Activated CD8-positive, alpha-beta memory T cell treated with anti-CD3 and anti-CD28 coated beads for 36 hours (primary cell): ENCODE data around the gene EEF1AKMT3. TPM values are rescaled to one million over a fixed set of nuclear protein-coding genes. Genes with fewer than 3 reads are reported as not detected.
"Not testable (repeated sequence)": the region's sequence is repeated elsewhere in the genome, so short reads cannot be mapped to it uniquely, and the experiment has no call there.

ENCODE experiments used
- CTCF ChIA-PET: fragments of 350-600 bp; sonication (Branson Sonifier 250); formaldehyde crosslinking; loops from one replicate; lab custom pipeline; 2021; ENCODE audit warnings: antibody characterized with exemption; lab: Charles Lee
- POLR2A ChIA-PET: fragments of 350-600 bp; sonication (Branson Sonifier 250); formaldehyde crosslinking; loops from one replicate; lab custom pipeline; 2021; ENCODE audit warnings: antibody characterized with exemption; lab: Charles Lee
- total RNA-seq, 2 experiments: library from RNA; stranded (reverse); gene quantifications; one replicate each; pipeline ENCODE4 v1.2.3, GENCODE V29; 2021

EEF1AKMT3 gene
- total RNA-seq, 2 experiments from 2014 or later: 4.2 to 5.0 TPM

DNA sequence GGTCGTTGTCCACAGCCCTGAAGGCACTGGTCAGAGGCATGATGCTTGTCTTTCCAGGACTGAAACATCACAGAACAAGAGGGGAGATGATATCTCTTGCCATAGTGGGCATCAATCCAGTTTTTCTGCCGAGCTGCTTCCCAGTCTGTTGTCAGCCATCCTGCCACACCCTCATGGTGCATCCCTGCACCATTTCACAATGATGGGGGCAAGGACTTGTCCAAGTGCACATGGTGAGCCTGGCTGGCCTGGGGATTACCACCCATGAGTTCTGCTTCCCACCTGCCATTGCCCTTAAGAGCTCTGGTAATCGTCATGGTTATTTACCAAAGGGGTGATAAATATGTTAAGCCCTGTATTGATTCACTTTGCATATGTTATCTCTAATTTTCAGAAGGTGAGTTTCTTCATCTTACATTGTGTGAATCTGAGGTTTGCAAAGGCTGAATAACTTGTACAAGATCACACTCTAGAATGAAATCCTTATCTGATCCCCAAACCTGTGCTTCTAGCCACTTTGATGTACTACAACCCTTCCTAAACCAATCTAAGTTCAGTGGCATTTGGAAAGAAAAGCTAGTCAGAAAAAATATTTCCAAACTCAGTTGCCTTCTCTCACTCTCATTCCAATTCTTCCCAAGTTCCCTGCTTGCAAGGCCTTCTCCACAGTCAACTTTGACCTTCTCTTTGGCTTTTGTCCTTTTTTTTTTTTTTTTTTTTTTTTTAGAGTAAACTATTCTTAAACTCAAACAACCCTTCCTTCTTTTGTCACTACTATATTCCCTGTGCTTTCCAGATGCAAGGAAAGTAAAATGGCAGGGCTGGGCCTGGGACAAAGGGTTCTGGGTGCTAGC, 43.8 kb downstream of the EEF1AKMT3 start:
- POLR2A ChIA-PET: interaction anchor here (0.7 to 1.2 kb wide), 2 partner anchors 20 to 33 kb away, joined by 3 to 6 read pairs; no protein-coding TSS in a partner anchor
- CTCF ChIA-PET: interaction anchor here (1.0 to 1.4 kb wide), 2 partner anchors 89 kb away, joined by 3 to 4 read pairs; no protein-coding TSS in a partner anchor

DNA sequence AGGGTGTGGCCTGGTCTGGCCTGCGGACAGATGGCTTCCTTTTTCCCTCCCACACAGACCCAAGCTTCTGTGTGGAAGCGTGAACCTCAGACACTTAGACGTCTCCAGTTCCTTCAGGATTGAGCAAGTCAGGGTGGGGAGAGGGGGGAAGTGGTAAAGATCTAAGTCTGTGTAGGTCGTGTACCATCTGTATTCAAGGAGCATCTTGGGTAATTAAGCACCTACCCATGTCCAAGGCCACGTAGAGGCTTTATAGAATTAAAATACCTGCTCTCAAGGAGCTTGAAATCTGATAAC, 44.4 kb downstream of the EEF1AKMT3 start:
- CTCF ChIA-PET: interaction anchor here (0.7 to 1.0 kb wide), 2 partner anchors 86 to 88 kb away, joined by 3 read pairs; no protein-coding TSS in a partner anchor
- POLR2A ChIA-PET: no interaction called here

- POLR2A ChIA-PET: interaction anchor here (0.6 kb wide), 1 partner anchor 105 kb away, joined by 4 read pairs; no protein-coding TSS in a partner anchor
- CTCF ChIA-PET: interaction anchor here (0.7 to 1.5 kb wide), 3 partner anchors 15 to 87 kb away, joined by 3 read pairs; no protein-coding TSS in a partner anchor
Observed at GRCh38 chr12:57817261-57817989, 45.0 kb downstream of the EEF1AKMT3 start.

GRCh38 chr12:57817990-57818331, 45.5 kb downstream of the EEF1AKMT3 start:
- CTCF ChIA-PET: interaction anchor here (0.9 to 1.5 kb wide), 2 partner anchors 14 to 36 kb away, joined by 3 read pairs; no protein-coding TSS in a partner anchor
- POLR2A ChIA-PET: not testable (repeated sequence)

GRCh38 chr12:57820119-57820518, 47.7 kb downstream of the EEF1AKMT3 start:
- CTCF ChIA-PET: interaction anchor here (0.7 kb wide), 1 partner anchor 17 kb away, joined by 3 read pairs; no protein-coding TSS in a partner anchor
- POLR2A ChIA-PET: not testable (repeated sequence)

- CTCF ChIA-PET, POLR2A ChIA-PET: not testable (repeated sequence)
Observed at GRCh38 chr12:57821015-57821414, 48.6 kb downstream of the EEF1AKMT3 start.

GRCh38 chr12:57821474-57822214, 49.2 kb downstream of the EEF1AKMT3 start:
- ChIA-PET CTCF (no interaction called here), POLR2A (no interaction called here)

GRCh38 chr12:57822392-57823130, 50.1 kb downstream of the EEF1AKMT3 start:
- CTCF ChIA-PET: no interaction called here

DNA sequence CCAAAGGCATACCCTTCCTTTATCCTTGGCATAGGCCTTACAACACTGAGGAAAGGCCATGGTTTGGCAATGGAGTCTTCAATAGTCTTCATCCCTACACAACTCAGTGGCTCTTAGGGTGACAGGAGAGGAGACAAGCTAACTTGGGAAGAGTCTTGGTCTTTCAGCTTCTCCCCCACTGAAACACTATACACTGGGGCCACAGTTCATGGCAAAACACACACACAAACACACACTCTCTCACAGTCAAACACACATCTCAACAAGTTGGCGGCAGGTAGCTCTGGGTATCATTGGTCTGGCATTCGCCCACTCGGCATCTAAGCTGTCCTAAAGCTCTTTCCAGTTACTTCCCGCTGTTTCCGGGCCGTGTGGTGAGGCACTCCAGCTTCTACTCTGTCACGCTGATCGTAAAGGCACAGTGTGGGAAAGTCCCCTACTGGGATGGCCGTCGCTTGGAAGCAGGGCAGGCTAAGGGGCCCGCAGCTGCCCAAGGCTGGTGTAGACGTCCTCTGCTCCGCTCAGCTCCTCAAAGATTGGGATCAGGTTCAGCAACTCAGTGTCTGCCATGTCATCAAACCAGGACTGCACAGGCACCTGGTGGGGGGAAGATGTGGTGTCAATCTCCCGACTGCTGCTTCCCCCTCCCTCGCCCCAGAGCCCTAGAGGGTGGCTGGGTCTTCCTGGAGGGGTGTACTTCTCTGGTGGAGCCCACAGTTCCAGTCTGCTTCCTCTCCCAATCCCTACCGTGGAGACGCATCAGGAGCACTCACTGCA, 50.9 kb downstream of the EEF1AKMT3 start:
- ChIA-PET CTCF (no interaction called here), POLR2A (interaction anchor here (0.6 kb wide), 1 partner anchor 155 kb away, joined by 3 read pairs; no protein-coding TSS in a partner anchor)

More at GRCh38 chr12:57822392-57823130, 50.1 kb downstream of the EEF1AKMT3 start:
- POLR2A ChIA-PET: interaction anchor here (0.6 kb wide), 1 partner anchor 155 kb away, joined by 3 read pairs; no protein-coding TSS in a partner anchor

- CTCF ChIA-PET: no interaction called here
- POLR2A ChIA-PET: no interaction called here
Observed at GRCh38 chr12:57823908-57824640, 51.7 kb downstream of the EEF1AKMT3 start.

- ChIA-PET CTCF (interaction anchor here (0.8 to 1.3 kb wide), 2 partner anchors 8 to 79 kb away, joined by 3 to 6 read pairs; no protein-coding TSS in a partner anchor), POLR2A (interaction anchor here (0.6 kb wide), 1 partner anchor 11 kb away, joined by 3 read pairs; no protein-coding TSS in a partner anchor)
Observed at GRCh38 chr12:57825451-57825850, 53.0 kb downstream of the EEF1AKMT3 start.

DNA sequence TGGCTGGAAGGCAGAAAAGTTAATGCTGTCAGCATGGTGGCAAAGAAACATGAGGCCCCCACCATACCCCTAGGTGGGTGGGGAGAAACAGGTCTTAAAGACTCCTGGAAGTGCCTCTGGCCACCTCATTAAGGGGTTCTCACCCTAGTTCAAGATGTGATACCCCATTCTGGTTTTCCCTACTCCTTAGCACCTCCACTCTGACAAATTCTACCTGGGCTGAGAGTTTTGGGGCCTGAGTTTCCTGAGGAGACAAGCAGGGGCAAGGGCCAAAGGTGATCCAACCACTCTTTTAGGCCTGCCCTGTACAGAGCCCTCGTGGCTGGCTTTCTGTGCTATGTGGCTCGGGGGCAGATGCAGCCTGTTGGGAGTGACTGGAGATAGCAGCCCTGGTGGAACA, 54.0 kb downstream of the EEF1AKMT3 start:
- ChIA-PET POLR2A (no interaction called here), CTCF (no interaction called here)

DNA sequence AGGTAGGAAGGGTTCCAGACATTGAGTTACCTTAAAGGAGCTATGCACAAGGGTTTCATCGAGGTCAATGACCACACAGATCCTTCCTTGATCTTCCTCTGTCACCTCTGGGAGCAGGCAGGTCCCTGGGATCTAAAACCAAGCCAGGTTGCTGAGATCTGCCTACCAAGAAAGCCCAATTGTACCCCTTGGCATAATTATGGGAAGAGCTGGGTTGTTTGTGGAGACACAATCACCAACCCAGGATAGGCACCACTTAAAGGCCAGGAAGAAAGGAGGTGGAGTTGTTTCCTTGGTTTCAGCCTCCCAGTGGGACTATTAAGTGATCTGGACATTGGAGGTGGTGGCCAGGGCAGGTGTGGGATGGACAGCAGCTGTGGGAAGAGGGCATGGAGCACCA, 54.6 kb downstream of the EEF1AKMT3 start:
- ChIA-PET POLR2A (no interaction called here), CTCF (no interaction called here)

- POLR2A ChIA-PET: interaction anchor here (0.5 kb wide), 1 partner anchor 35 kb away, joined by 5 read pairs; no protein-coding TSS in a partner anchor
- CTCF ChIA-PET: interaction anchor here (1.3 to 2.7 kb wide), 4 partner anchors 15 to 76 kb away, joined by 3 to 14 read pairs (median 3); no protein-coding TSS in a partner anchor
Observed at GRCh38 chr12:57829025-57829777, 56.8 kb downstream of the EEF1AKMT3 start.

DNA sequence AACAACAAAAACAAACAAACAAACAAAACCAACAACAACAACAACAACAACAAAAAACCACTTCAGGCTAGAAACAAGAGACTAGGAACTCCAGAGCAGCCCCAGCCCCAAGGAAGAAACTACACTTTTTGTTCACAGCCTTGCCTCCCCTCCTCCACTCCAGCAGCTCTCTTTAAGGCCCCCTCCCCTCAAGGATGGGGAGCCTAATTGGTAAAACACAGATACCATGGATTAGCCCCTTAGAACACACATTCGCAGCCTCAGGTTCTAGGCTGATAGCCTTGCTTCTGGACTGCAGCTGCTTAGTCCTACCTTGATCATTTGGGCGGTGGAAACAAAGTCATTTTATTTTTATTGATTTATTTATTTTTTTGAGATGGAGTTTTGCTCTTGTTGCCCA, 58.0 kb downstream of the EEF1AKMT3 start:
- POLR2A ChIA-PET: no interaction called here
- CTCF ChIA-PET: interaction anchor here (0.9 to 2.7 kb wide), 5 partner anchors 14 to 75 kb away, joined by 3 to 14 read pairs (median 3); no protein-coding TSS in a partner anchor
